Coronary artery (tissue), 2 donors: ENCODE results near the gene KCNK3.

ENCODE experiments used
- DNase-seq: peaks from one replicate; pipeline ENCODE4 v3.0.0-alpha.2; 2017; ENCODE audit warnings: low spot score
- H3K27ac ChIP-seq, 2 donors: fragments of 200-600 bp; sonication (generic); one replicate each; pipeline ENCODE4 v1.5.1; 2016 to 2019
- H3K4me3 ChIP-seq: fragments of 200-600 bp; sonication (generic); 2 replicates; pipeline ENCODE4 v1.5.1; 2016; ENCODE audit warnings: mild to moderate bottlenecking, moderate library complexity
- TF ChIP-seq, protein P1 (sequence below): fragments of 200-600 bp; sonication (generic); IDR thresholded peaks from one replicate; pipeline ENCODE4 v1.5.1; 2019; ENCODE audit warnings: antibody characterized with exemption

KCNK3 gene

DNA sequence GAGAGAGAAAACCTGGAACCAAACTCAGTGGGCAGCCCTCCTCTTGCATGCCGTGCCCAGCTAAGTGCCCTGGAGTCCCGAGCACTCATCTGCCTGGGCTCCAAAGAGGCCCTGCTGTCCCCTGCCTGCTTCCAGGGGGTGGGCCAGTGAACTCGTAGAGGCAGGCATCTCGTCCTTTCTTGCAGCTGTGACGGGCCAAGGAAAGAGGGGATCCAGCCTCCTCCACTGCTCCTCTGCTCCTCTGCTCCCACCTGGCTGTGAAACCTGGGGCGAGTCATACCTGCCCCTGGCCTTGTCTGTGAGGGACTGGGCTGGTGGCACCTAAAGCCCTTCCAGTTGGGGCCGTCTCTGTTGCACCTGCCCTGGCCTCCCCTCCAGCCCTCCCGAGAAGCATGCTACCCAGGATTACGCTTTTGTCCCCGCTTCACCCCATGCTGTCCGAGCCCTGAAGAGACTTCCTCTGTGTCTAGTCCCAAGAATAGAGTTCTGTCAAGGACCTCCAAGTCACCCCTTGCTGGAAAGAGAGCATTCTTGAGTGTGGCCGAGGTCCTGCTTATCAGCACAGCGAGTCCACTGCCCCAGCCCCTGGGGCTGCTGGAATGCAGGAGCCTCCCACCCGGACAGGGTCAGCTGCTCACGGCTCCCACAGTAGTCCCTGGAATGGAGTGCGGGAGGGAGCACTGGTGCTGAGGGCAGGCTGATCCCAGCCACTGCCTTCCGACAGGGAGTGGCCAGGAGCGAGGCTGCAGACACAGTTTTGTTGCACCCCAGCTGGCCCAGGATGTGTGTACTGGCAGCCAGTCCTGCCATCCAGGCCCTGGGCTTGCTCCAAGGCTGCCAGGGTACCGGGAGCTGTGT is 14.3 kb downstream of the KCNK3 start:
- peak overlapping the region; percentile 38 to 88 for H3K27ac ChIP-seq

DNA sequence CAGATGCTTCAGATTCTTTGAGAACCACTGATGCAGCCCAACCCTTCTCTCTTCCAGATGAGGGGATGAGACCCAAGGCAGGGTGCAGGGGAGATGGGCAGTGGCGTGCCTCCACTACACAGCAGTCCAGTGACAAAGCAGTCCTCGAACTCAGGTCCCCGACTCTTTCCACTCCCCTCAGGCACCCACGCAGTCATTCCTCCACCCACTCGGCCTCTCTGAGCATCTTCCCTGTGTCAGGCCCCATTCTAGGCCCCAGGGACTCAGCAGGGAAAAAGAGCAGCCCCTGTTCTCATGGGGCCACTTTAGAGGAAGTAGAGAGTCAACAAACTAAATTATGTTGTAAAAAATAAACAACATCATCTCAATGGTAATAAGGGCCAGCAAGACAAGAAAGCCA is 15.2 kb downstream of the KCNK3 start:
- TF ChIP-seq, protein P1, sequence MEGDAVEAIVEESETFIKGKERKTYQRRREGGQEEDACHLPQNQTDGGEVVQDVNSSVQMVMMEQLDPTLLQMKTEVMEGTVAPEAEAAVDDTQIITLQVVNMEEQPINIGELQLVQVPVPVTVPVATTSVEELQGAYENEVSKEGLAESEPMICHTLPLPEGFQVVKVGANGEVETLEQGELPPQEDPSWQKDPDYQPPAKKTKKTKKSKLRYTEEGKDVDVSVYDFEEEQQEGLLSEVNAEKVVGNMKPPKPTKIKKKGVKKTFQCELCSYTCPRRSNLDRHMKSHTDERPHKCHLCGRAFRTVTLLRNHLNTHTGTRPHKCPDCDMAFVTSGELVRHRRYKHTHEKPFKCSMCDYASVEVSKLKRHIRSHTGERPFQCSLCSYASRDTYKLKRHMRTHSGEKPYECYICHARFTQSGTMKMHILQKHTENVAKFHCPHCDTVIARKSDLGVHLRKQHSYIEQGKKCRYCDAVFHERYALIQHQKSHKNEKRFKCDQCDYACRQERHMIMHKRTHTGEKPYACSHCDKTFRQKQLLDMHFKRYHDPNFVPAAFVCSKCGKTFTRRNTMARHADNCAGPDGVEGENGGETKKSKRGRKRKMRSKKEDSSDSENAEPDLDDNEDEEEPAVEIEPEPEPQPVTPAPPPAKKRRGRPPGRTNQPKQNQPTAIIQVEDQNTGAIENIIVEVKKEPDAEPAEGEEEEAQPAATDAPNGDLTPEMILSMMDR = no peak
- Histone ChIP-seq H3K4me3 (no peak overlapping the region), H3K27ac (peak overlapping the region; percentile 38 to 88)
- DNase-seq = no peak

More for the DNA sequence above, 14.3 kb downstream of the KCNK3 start:
- no peak for DNase-seq
- H3K4me3 ChIP-seq = peak overlapping the region; percentile 2
- TF ChIP-seq, protein P1 = no peak

DNA sequence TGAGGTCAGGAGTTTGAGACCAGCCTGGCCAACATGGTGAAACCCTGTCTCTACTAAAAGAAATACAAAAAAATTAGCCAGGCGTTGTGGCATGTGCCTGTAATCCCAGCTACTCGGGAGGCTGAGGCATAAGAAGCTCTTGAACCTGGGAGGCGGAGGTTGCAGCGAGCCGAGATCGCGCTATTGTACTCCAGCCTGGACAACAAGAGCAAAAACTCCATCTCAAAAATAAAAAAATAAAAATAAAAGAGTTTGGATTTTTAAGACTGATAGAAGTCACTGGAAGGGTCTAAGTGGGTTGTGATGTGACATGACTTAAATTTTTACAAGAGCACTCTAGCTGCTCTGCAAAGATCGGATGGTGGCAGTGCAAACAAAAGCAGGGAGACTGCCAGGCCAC is 15.9 kb downstream of the KCNK3 start:
- TF ChIP-seq, protein P1 = no peak
- no peak for DNase-seq
- Histone ChIP-seq H3K27ac (peak overlapping the region in 1 of 2 donors; percentile 88), H3K4me3 (no peak overlapping the region)

DNA sequence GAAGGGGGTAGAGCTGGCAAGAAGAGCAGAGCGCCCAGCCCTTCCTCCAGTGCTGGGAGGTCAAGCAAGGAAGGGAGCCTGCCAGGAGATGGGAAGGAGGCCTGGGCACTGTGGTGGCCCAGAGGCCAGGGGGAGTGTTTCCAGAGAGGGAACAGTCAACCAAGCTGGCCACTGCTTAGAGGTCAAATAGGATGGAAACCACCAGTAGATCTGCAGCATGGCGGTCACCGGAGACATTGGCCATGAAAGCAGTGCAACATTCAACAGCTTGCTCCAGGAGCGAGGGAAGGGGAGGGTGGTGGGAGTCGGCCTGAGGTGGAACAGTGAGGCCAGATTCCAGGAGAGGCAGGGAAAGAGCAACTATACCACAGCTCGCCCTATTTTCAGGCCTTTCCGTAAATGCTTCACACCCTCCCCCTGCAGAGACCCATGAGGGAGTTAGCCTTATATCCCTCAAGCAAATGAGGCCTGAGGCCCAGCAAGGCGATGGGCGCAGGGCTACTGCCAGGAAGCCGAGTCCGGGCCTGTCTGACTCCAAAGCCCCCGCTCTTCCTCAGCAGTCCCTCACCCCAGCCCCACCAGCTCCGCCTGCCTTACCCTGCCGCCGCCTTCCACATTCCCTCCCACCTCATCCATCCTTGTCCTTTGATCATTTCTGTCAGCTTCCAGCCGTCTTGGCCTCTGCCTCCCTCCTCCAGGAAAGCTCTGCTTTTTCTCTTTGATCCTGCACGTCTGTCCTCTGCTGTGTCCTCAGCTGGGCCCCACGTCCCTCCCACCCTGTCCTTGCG is 17.0 kb downstream of the KCNK3 start:
- H3K4me3 ChIP-seq = no peak overlapping the region
- peak overlapping the region in 1 of 2 donors; percentile 75 for H3K27ac ChIP-seq
- TF ChIP-seq, protein P1 = no peak
- DNase-seq = no peak

DNA sequence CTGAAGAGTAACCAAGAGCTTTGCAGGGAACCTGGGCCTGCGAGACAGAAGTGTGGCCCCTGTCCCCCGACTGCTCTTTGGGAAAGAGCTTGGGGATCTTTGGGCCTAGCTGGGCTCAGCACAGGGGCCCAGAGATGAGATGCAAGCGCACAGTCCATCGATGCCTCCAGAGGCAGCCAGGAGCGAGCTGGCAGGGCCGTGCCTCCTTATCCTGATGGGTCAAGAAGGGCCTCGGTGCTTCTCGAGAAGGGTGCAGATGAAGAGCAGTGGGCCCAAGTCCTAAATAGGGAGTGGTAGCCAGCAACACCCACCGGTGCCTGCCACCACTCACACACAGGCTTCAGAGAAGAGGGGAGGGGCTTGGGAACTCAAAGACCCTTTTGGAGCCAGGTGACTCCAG is 17.6 kb downstream of the KCNK3 start:
- no peak for DNase-seq
- H3K27ac ChIP-seq = peak overlapping the region; percentile 45 to 75
- TF ChIP-seq, protein P1 = no peak
- no peak overlapping the region for H3K4me3 ChIP-seq

DNA sequence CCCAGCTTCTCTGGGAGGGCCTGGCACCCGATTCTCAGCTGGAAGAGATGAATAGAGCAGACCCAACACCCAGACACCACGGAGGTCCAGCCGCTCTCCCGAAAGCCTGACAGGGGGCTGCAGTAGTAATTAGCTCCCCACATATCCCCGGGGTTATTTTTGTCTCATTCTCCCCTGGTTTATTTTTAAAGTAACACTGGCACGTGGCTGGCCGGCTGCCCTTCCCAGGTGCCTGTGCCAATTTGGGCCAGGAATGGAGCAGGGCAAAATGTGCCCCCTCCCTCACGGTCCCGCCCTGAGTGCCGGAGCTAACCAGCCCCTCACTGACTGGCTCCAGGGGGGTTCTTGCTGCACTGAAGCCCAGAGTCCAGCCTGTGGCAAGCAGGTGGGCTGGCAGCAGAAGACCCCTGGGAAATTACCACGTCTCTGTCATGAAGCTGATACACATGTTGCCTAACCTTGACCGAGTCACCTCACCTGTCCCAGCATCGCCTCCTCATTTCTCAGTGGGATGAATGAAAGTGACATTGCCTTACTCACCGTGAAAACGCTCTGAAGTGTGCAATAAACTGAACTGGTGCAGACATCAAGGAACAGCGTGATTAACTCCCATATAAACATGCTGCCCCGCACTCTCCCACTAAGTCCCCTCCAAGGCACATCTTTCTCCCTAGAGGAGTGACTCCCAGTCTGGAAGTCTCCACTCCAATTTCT is 18.4 kb downstream of the KCNK3 start:
- no peak for DNase-seq
- Histone ChIP-seq H3K27ac (peak overlapping the region; percentile 45 to 75), H3K4me3 (no peak overlapping the region)
- TF ChIP-seq, protein P1 = no peak
